RWPE1 (cell line): ENCODE data around the gene DDX41.

ENCODE experiments used
- CTCF ChIA-PET: fragments of 350-600 bp; sonication (Branson Sonifier 250); formaldehyde crosslinking; extraction: SDS; loops from one replicate; lab custom pipeline; 2021; lab: Yijun Ruan, JAX
- POLR2A ChIA-PET: fragments of 400-600 bp; formaldehyde crosslinking; extraction: SDS; loops from one replicate; lab custom pipeline; 2020; ENCODE audit warnings: antibody characterized with exemption; ENCODE audit not compliant: low non-redundant PET; lab: Yijun Ruan, JAX
- DNase-seq: peaks from one replicate; pipeline ENCODE4 v3.0.0; 2012; ENCODE audit warnings: low spot score
- H3K27ac ChIP-seq: fragments of 450-650 bp; 2 replicates; pipeline ENCODE4 v1.5.1; 2017
- CTCF ChIP-seq: fragments of 450-650 bp; conservative IDR thresholded peaks from 2 replicates; pipeline ENCODE4 v1.5.1; 2017; ENCODE audit warnings: low read depth, mild to moderate bottlenecking

Gene DDX41

GRCh38 chr5:177470759-177471536, 45.8 kb downstream of the DDX41 start:
- peak overlapping the region; percentile 82 for H3K27ac ChIP-seq
- TF ChIP-seq CTCF: no peak
- no peak for DNase-seq
- ChIA-PET CTCF (interaction anchor here (0.6 to 2.2 kb wide), 4 partner anchors 14 to 66 kb away, joined by 3 to 18 read pairs (median 4); no protein-coding TSS in a partner anchor), POLR2A (no interaction called here)

GRCh38 chr5:177469750-177470525, 46.8 kb downstream of the DDX41 start:
- ChIA-PET CTCF (interaction anchor here (0.7 to 2.2 kb wide), 6 partner anchors 13 to 67 kb away, joined by 3 to 18 read pairs (median 4); no protein-coding TSS in a partner anchor), POLR2A (interaction anchor here (0.7 kb wide), 1 partner anchor 10 kb away, joined by 4 read pairs; no protein-coding TSS in a partner anchor)
- peak overlapping the region; percentile 82 for H3K27ac ChIP-seq
- no peak for TF ChIP-seq CTCF
- no peak for DNase-seq

GRCh38 chr5:177468685-177469628, 47.8 kb downstream of the DDX41 start:
- TF ChIP-seq CTCF: no peak
- DNase-seq: peak; percentile 75
- ChIA-PET POLR2A (interaction anchor here (0.7 to 1.1 kb wide), 3 partner anchors 9 to 19 kb away, joined by 3 to 4 read pairs (median 3); no protein-coding TSS in a partner anchor), CTCF (interaction anchor here (0.7 to 2.2 kb wide), 6 partner anchors 12 to 66 kb away, joined by 3 to 18 read pairs (median 4); no protein-coding TSS in a partner anchor)
- peak overlapping the region; percentile 82 for H3K27ac ChIP-seq

DNA sequence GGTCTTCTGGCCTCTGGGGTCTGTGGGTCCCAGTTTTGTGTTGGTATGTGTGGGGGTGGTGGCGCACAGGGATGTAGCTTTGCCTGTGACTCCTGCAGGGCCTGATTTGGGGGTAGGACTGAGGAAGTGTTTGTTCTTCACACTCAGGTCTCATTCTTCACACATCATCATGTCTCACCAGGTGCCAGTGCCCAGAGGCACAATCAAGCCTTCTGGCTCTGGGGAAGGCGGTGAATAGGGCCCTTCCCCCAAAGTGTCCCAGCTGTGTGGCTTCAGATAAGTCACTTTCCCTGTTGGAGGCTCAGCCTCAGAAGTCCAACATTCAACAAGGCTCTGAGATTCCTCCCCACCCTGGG, 48.5 kb downstream of the DDX41 start:
- POLR2A ChIA-PET: interaction anchor here (1.1 kb wide), 1 partner anchor 19 kb away, joined by 3 read pairs; no protein-coding TSS in a partner anchor

DNA sequence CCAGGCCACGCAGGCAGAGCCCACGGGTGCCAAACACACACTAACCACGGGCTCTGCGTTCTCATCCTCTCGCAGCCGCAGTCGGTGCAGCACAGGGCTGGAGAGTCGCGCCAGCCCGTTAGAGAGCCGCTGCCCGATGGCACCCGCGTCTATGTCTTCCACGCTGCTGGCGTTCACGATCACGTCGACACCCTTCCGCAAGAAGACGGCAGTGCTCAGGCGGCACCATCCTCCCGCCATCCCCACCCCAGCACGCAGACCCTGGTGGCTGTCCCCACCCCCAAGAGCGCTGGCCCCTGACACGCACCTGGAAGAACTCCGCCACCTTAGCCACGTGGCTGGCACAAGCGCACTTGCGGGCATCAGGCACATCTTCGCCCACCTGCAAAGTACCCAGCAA, 49.3 kb downstream of the DDX41 start:
- POLR2A ChIA-PET: no interaction called here
- DNase-seq: no peak
- CTCF ChIA-PET: interaction anchor here (1.0 kb wide), 1 partner anchor 34 kb away, joined by 3 read pairs; no protein-coding TSS in a partner anchor
- no peak overlapping the region for H3K27ac ChIP-seq
- TF ChIP-seq CTCF: no peak

More for the DNA sequence above, 48.5 kb downstream of the DDX41 start:
- H3K27ac ChIP-seq: peak overlapping the region; percentile 82
- no peak for DNase-seq
- TF ChIP-seq CTCF: no peak
- CTCF ChIA-PET: interaction anchor here (0.9 to 2.2 kb wide), 4 partner anchors 11 to 65 kb away, joined by 3 to 18 read pairs (median 4); no protein-coding TSS in a partner anchor
